Neural cell (in vitro differentiated cells): ENCODE measurements around the gene FER1L5.

Experiments used
- EP300 ChIP-seq: fragments of 450-650 bp; conservative IDR thresholded peaks from 2 replicates; pipeline ENCODE4 v1.6.1; 2014; ENCODE audit warnings: antibody characterized with exemption, mild to moderate bottlenecking, moderate library complexity; ENCODE audit not compliant: poor library complexity, severe bottlenecking
- EZH2 ChIP-seq: fragments of 200-600, 300-800 bp; shearing (Covaris generic), sonication (generic); IDR thresholded peaks from 2 replicates; pipeline ENCODE4 v1.6.1; 2014; ENCODE audit warnings: antibody characterized with exemption, low read length, borderline replicate concordance, mild to moderate bottlenecking; ENCODE audit not compliant: insufficient read depth, poor library complexity, severe bottlenecking
- POLR2AphosphoS5 ChIP-seq: IDR thresholded peaks from 2 replicates; pipeline ENCODE4 v1.6.1; 2012
- RAD21 ChIP-seq: fragments of 450-650 bp; conservative IDR thresholded peaks from 2 replicates; pipeline ENCODE4 v1.6.1; 2014; ENCODE audit warnings: antibody characterized with exemption, mild to moderate bottlenecking, moderate library complexity
- REST ChIP-seq: IDR thresholded peaks from 2 replicates; pipeline ENCODE4 v1.6.1; 2012; ENCODE audit warnings: borderline replicate concordance
- SMC3 ChIP-seq: fragments of 450-650 bp; conservative IDR thresholded peaks from 2 replicates; pipeline ENCODE4 v1.6.1; 2014; ENCODE audit warnings: antibody characterized with exemption, mild to moderate bottlenecking, moderate library complexity; ENCODE audit not compliant: poor library complexity
- TAF1 ChIP-seq: IDR thresholded peaks from 2 replicates; pipeline ENCODE4 v1.6.1; 2012; ENCODE audit warnings: low read depth
- TF ChIP-seq, protein P1 (sequence below): fragments of 450-650 bp; IDR thresholded peaks from 2 replicates; pipeline ENCODE4 v1.5.1; 2014; ENCODE audit warnings: antibody characterized with exemption, mild to moderate bottlenecking, moderate library complexity; ENCODE audit not compliant: poor library complexity, severe bottlenecking

DNA sequence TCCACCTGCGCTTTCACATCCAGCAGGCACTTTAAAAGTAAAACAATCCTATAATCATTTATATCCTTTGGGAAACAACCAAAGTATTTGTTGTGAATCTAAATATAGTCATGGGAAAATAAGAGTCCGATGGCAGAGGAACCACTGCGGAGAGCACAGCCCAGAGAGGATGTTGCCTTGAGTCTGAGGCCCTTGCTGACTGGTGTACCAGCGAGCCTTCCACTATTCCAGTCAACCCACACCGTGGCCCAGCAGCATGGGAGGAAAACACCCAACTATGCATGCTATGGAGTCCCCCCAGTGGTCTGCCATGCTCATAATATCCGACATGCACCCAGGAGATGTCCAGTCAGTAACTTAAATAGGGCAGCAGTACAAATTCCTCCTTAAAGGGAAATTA lies 26.0 kb upstream of the FER1L5 start:
- no peak for TF ChIP-seq SMC3
- TF ChIP-seq, protein P1, sequence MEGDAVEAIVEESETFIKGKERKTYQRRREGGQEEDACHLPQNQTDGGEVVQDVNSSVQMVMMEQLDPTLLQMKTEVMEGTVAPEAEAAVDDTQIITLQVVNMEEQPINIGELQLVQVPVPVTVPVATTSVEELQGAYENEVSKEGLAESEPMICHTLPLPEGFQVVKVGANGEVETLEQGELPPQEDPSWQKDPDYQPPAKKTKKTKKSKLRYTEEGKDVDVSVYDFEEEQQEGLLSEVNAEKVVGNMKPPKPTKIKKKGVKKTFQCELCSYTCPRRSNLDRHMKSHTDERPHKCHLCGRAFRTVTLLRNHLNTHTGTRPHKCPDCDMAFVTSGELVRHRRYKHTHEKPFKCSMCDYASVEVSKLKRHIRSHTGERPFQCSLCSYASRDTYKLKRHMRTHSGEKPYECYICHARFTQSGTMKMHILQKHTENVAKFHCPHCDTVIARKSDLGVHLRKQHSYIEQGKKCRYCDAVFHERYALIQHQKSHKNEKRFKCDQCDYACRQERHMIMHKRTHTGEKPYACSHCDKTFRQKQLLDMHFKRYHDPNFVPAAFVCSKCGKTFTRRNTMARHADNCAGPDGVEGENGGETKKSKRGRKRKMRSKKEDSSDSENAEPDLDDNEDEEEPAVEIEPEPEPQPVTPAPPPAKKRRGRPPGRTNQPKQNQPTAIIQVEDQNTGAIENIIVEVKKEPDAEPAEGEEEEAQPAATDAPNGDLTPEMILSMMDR, result no peak
- TF ChIP-seq EZH2, result no peak
- no peak for TF ChIP-seq REST
- no peak for TF ChIP-seq RAD21
- no peak for TF ChIP-seq EP300
- no peak for TF ChIP-seq POLR2AphosphoS5
- no peak for TF ChIP-seq TAF1
